BE2C (cell line): ENCODE results near the gene AGXT.
A peak's percentile ranks its signal among the peaks of the same experiment; 100 is the strongest.
"Not testable (repeated sequence)": the region's sequence is repeated elsewhere in the genome, so short reads cannot be mapped to it uniquely, and the experiment has no call there.

Experiments used
- DNase-seq: peaks from one replicate; pipeline ENCODE4 v3.0.0-alpha.2; 2020
- H3K27me3 ChIP-seq: fragments of 250-450 bp; sonication (Bioruptor Pico); 2 replicates; pipeline ENCODE4 v1.5.1; 2020; ENCODE audit warnings: mild to moderate bottlenecking
- H3K36me3 ChIP-seq: fragments of 250-450 bp; sonication (Bioruptor Pico); 2 replicates; pipeline ENCODE4 v1.5.1; 2020; ENCODE audit warnings: mild to moderate bottlenecking
- H3K4me1 ChIP-seq: fragments of 250-450 bp; sonication (Bioruptor Pico); 2 replicates; pipeline ENCODE4 v1.5.1; 2020
- H3K4me3 ChIP-seq: 2 replicates; pipeline ENCODE4 v1.5.1; 2011; ENCODE audit warnings: low read depth, low read length
- H3K9me3 ChIP-seq: fragments of 250-450 bp; sonication (Bioruptor Pico); 2 replicates; pipeline ENCODE4 v1.5.1; 2020
- CTCF ChIP-seq: IDR thresholded peaks from 2 replicates; pipeline ENCODE4 v1.5.1; 2012; ENCODE audit warnings: mild to moderate bottlenecking, low read depth, low read length

The AGXT gene

GRCh38 chr2:240839152-240840143 is 29.2 kb upstream of the AGXT start:
- no peak for TF ChIP-seq CTCF
- Histone ChIP-seq H3K4me1 (peaks cover 5% of the 10 kb centered on the region), H3K27me3 (no peaks in the 10 kb centered on the region), H3K9me3 (no peaks in the 10 kb centered on the region), H3K4me3 (no peak overlapping the region), H3K36me3 (no peaks in the 10 kb centered on the region)
- peak; percentile 35 for DNase-seq

- H3K9me3 ChIP-seq: no peaks in the 10 kb centered on the region
- H3K27me3 ChIP-seq: no peaks in the 10 kb centered on the region
- DNase-seq: peak; percentile 81
- H3K4me3 ChIP-seq: no peak overlapping the region
- peak; percentile 85 for TF ChIP-seq CTCF
- no peaks in the 10 kb centered on the region for H3K36me3 ChIP-seq
- H3K4me1 ChIP-seq: peaks cover 5% of the 10 kb centered on the region
These were observed 28.1 kb upstream of the AGXT start for GRCh38 chr2:240840435-240841060.

GRCh38 chr2:240846309-240846708 is 22.3 kb upstream of the AGXT start:
- not testable (repeated sequence) for DNase-seq, H3K9me3 ChIP-seq, H3K27me3 ChIP-seq, H3K36me3 ChIP-seq, H3K4me1 ChIP-seq, H3K4me3 ChIP-seq

GRCh38 chr2:240846873-240847595 is 21.6 kb upstream of the AGXT start:
- no peak for DNase-seq
- Histone ChIP-seq H3K27me3 (no peaks in the 10 kb centered on the region), H3K4me1 (no peaks in the 10 kb centered on the region), H3K4me3 (no peak overlapping the region), H3K36me3 (no peaks in the 10 kb centered on the region), H3K9me3 (no peaks in the 10 kb centered on the region)
- TF ChIP-seq CTCF: no peak

- H3K27me3 ChIP-seq: no peaks in the 10 kb centered on the region
- H3K4me3 ChIP-seq: no peak overlapping the region
- no peak for DNase-seq
- no peaks in the 10 kb centered on the region for H3K4me1 ChIP-seq
- TF ChIP-seq CTCF: no peak
- H3K36me3 ChIP-seq: no peaks in the 10 kb centered on the region
- H3K9me3 ChIP-seq: no peaks in the 10 kb centered on the region
These were observed 20.8 kb upstream of the AGXT start for GRCh38 chr2:240847817-240848216.

- Histone ChIP-seq H3K27me3 (no peaks in the 10 kb centered on the region), H3K9me3 (no peaks in the 10 kb centered on the region), H3K4me1 (no peaks in the 10 kb centered on the region), H3K4me3 (no peak overlapping the region), H3K36me3 (no peaks in the 10 kb centered on the region)
- no peak for DNase-seq
- TF ChIP-seq CTCF: no peak
These were observed 19.5 kb upstream of the AGXT start for GRCh38 chr2:240848900-240849680.
